HuH-7 (cell line): ENCODE measurements around the gene TTYH1.
"Not testable (repeated sequence)": the region's sequence is repeated elsewhere in the genome, so short reads cannot be mapped to it uniquely, and the experiment has no call there.

Source experiments
- DNase-seq: peaks from one replicate; pipeline ENCODE4 v3.0.0; 2011; ENCODE audit warnings: low spot score

The TTYH1 gene

DNA sequence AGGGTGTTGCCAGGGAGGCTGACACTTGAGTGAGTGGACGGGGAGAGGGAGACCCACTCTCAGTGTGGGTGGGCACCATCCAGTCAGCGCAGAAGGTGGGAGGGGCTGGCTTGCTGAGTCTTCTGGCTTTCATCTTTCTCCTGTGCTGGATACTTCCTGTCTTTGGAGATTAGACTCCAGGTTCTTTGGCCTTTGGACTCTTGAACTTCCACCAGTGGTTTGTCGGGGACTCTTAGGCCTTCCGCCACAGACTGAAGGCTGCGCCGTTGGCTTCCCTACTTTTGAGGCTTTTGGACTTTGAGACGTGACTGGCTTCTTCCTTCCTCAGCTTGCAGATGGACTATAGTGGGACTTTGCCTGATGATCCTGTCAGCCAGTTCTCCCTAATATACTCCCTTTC, 29.5 kb downstream of the TTYH1 start:
- DNase-seq = no peak

DNA sequence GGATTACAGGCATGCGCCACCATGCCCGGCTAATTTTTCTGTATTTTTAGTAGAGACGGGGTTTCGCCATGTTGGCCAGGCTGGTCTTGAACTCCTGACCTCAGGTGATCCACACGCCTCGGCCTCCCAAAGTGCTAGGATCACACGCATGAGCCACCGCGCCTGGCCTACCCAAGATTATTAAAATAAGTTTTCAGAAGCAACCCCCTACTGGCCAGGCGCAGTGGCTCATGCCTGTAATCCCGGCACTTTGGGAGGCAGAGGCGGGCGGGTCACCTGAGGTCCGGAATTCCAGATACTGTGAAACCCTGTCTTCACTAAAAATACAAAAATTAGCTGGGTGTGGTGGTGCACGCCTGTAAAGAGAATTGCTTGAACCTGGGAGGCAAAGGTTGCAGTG, 31.1 kb downstream of the TTYH1 start:
- not testable (repeated sequence) for DNase-seq

DNA sequence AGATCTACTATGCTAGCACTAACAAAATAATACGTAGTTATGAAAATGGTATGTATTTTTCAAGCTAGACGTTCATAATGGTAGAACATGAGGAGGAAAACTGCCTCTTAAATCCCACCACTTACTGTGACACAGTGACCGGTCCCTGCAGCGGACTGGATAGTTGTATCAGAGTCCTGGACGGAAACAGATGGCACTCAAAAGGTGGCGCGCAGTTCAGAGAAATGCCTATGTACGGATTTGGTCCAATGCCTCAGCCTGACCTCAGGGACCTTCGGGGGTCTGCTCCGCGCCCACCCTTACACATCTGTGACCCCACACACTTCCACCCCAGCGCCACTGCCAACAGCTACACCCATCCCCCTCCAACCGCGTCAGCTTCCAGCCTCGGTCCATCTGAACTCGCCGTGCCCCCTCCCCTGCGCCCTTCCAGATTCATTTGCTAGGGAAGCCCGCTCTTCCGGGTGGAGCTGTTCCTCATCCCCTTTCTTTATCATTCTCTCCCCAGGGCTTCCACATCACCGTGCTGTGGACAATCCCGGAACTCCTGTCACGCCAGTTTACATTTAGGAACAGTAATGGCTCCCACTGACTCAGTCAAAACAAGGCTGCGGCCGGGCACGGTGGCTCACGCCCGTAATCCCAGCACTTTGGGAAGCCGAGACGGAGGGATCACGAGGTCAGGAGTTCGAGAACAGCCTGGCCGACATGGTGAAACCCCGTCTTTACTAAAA, 32.9 kb downstream of the TTYH1 start:
- DNase-seq = no peak

DNA sequence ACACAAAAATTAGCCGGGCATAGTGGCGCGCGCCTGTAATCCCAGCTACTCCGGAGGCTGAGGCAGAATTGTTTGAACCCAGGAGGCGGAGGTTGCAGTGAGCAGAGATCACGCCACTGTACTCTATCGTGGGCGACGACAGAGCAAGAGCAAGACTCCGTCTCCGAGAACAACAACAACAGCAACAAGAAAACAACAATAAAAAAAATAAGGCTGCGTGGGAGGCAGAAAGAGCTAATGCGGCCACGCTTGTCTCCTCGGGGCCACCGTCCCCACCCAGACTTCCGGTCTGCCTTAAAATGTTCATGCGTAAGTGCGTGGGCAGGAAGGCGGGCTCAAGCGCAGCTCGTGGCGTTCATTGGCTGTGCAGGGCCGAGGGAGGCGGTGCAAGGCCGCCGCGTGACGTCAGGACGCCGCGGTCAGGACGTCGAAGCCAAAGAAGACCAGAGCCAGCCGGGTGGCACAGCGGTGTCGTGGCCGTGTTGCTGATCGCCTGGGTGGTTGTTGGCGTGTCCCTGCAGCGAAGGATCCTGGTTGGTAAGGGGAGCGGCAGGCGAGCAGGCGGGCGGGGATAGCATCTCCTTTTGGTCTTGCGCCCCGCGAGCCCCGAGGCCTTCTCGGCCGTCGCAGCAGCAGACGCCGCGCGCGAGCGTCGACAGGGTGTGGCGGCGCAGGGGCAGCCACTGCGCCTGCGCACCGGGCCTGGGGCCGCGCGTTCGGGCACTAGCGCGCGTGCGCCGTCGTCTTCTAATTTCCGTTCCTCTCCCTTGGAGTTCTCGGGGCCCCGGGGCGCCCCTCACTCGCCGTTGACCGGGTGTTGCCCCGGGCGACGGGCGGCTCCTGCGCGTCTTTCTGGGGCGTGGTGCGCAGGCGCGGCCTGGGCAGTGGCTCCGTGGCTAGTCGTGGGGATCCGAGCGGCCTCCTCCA, 33.8 kb downstream of the TTYH1 start, which contains the start of gene LENG8:
Gene LENG8, plus strand, starts transcription at position 426 of the 927 bp plus-strand sequence. CDS start 2,146 bp downstream, outside the sequence.
- DNase-seq = peak; percentile 94

DNA sequence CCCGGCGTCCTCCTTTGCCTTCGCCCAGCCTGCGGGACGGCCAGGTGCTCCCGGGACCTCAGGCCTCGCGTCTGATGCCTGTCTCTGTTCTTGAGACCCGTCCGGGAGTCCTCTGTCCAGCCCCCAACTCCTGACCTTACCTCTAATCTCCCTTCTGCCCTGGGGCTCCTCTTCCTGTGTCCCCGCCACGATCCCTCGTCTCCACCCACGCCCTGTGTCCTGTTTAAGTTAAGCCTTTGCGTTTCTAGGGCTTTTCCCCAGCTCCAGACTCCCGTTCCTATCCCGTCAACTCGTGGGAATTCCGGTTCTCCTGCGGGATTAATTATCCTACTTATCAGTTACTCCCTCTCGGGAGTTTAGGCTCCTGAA, 34.4 kb downstream of the TTYH1 start:
- DNase-seq = no peak

DNA sequence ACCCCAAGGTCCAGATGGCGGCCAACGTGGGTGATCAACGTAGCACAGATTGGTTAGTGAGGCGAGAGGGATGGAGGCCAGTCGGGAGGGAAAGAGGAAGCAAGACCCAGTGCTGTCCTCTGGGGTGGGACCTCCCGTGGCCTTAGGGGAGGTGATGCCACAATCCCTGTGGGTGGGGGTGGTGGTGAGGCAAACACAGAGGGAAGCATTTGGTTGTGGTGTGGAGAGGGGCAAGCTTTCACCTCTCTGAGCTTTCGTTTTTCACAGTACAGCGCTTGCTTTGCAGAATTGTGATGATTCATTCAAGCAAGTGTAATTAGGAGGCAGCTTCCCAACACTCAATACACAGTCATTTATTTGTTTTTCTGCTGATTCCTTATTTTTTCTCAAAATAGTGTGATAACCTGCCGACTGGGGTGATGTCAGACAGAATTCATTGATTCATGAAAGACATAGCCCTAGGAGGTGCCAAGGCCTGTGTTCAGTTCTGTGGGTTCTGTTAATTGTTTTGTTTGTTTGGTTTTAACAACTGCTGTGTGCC, 36.1 kb downstream of the TTYH1 start:
- no peak for DNase-seq

DNA sequence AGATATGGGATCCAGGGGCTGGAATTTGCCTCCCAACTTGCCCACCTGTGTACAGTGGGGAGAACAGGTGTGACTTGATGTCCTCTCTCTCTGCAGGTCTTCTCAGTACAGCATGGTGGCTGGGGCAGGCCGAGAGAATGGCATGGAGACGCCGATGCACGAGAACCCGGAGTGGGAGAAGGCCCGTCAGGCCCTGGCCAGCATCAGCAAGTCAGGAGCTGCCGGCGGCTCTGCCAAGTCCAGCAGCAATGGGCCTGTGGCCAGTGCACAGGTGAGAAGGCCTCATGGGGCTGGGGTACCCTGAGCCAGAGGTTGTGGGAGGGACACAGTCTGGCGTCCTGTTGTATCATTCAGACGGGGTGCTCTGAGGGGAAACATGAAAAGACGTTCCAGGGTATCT, 36.7 kb downstream of the TTYH1 start:
- no peak for DNase-seq

DNA sequence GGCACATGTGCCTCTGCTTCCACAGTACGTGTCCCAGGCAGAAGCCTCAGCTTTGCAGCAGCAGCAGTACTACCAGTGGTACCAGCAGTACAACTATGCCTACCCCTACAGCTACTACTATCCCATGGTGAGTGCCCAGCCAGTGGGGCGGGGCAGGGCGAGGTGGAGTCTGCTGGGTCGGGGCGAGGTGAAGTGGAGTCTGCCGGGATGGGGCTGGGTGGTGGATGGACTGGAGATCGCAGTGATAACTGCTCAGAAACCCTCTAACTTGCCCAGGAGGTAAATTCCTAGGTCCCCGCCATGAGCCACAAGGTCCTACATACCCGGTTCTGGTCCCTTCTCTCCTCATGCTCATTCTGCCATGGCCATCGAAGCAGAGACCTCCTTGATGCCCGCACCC, 37.4 kb downstream of the TTYH1 start:
- no peak for DNase-seq

DNA sequence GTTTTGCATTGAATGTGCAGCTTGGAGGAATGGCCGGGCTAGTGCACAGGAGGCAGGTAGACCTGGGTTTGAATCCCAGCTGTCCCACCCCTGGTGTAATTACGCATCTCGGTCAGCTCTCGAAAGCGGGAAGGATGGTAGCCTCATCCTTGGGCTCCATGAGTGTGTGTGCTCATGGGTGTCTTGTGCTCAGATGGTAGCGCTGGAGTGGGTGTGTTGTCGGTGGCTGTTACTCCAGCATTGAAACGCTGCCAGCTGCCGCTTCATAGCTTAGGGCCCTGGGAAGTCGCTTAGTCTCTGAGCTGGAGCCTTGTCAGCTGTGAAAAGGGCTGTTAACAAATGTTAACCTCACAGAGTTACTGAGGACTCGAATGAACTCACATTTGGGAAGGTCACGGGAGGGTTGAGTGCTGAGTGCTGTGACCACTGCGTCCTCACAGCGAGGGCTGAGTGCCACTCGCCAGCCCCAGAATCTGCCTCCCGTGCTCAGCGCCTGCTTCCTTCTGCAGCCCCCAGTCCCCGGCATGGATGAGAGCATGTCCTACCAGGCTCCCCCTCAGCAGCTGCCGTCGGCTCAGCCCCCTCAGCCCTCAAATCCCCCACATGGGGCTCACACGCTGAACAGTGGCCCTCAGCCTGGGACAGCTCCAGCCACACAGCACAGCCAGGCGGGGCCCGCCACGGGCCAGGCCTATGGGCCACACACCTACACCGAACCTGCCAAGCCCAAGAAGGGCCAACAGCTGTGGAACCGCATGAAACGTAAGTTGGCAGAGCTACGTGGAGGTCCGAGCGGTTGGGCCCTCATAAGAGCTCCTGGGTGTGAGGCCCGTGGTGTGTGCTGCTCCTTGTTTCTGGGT, 38.9 kb downstream of the TTYH1 start:
- DNase-seq = no peak

DNA sequence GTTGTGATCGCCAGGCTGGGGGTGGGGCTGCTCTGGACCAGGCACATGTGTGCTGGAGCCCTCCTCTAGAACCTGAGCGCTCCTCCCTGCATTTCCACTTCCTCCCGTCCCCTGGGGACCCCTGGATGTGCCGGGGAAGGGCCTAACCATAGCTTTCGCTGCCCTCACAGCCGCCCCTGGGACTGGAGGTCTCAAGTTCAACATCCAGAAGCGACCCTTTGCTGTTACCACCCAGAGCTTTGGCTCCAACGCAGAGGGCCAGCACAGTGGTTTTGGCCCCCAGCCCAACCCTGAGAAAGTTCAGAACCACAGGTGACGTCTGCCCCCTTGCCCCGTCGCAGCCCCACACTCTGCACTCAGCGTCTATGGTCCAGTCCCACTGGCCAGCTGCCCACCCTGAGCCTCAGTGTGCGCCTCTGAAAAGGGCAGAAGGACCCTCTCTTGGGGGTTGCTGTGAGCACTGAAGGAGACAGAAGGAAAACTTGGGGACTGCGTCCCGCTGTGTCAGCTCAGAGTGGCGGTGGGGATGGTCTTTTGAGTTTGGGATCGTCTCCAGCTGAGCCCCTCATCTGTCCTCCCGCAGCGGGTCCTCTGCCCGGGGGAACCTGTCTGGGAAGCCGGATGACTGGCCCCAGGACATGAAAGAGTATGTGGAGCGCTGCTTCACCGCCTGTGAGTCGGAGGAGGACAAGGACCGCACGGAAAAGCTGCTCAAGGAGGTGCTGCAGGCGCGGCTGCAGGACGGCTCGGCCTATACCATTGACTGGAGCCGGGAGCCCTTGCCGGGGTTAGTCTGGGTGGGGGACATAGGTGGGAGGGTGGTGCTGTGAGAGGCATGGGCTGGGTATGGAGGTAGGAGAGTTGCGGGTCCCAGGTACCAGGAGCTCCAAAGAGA, 39.8 kb downstream of the TTYH1 start:
- DNase-seq = no peak

DNA sequence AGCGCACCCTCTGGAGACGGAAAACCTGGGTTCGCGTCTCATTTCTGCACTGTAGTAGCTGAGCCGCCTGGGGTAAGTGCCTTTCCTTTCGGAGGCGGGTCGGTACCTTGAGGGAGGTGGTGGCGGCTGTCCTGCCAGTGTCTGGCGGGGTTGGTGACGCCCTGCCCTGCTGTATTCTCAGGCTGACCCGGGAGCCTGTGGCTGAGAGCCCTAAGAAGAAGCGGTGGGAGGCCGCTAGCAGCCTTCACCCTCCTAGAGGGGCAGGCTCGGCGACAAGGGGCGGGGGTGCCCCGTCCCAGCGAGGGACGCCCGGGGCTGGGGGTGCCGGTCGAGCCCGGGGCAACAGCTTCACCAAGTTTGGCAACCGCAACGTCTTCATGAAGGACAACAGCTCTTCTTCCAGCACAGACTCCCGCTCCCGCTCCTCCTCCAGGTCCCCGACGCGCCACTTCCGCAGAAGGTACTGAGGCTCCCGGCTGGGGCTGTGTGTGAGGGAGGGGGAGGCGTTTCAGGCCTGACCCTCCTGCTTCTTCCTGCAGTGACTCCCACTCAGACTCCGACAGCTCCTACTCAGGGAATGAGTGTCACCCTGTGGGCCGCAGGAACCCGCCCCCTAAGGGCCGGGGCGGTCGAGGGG, 40.6 kb downstream of the TTYH1 start:
- DNase-seq = no peak

DNA sequence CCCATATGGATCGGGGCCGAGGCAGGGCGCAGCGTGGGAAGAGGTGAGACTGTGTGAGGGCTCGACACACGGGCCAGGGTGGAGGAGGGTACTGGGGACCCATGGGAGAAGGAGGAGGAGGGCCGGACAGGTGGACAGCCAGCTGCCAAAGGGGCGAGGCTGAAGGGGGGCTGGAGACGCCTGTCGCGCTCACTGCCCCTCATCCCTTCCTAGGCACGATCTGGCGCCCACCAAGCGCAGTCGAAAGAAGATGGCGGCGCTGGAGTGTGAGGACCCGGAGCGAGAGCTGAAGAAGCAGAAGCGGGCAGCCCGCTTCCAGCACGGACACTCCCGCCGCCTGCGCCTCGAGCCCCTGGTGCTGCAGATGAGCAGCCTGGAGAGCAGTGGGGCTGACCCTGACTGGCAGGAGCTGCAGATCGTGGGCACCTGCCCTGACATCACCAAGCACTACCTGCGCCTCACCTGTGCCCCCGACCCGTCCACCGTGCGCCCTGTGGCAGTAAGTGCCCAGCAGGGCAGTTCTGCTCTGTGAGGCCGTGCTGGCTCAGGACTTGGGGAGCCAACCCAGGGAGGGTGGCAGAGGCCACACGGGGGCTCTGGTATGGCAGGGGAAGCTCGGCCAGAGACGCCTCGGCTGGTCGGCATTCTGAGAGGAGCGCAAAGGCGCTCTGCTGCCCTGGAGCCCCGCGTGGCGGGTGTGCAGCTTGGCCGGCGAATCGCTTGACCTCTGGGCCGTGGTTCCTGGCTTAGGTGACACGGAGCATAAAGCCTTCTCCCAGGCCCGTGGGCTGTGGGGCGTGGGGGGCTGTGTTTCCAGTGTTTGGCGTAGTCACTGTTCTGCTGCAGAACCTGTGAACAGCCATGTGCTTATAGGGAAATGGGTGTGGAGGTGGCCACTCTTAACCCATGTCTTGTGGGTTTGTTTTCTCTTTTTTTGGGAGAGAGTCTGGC, 41.4 kb downstream of the TTYH1 start:
- DNase-seq = no peak

DNA sequence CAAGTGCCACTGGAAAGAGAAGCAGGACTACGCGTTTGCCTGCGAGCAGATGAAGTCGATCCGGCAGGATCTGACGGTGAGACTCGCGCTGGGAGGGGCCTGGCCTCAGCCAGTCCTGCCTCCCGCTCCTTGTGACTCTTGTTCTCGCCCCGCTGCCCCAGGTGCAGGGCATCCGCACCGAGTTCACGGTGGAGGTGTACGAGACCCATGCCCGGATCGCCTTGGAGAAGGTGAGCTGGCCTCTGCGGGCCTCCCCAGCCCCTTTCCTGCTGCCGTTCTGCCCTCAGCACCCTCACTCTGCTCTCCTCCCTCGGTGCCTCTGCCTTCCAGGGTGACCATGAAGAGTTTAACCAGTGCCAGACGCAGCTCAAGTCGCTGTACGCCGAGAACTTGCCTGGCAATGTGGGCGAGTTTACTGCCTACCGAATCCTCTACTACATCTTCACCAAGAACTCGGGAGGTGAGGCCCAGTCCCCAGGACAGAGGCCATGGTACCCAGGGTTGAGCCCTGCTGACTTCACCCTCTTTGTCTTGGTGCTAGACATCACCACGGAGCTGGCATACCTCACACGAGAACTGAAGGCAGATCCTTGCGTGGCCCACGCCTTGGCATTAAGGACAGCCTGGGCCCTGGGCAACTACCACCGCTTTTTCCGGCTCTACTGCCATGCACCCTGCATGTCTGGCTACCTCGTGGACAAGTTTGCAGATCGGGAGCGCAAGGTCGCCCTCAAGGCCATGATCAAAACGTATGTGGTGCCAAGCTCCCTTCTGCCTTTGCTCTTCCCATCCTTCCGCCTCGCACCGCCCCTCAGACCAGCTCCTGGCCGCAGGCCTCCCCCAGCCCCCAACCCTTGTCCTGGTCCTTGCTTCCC, 42.7 kb downstream of the TTYH1 start:
- no peak for DNase-seq

DNA sequence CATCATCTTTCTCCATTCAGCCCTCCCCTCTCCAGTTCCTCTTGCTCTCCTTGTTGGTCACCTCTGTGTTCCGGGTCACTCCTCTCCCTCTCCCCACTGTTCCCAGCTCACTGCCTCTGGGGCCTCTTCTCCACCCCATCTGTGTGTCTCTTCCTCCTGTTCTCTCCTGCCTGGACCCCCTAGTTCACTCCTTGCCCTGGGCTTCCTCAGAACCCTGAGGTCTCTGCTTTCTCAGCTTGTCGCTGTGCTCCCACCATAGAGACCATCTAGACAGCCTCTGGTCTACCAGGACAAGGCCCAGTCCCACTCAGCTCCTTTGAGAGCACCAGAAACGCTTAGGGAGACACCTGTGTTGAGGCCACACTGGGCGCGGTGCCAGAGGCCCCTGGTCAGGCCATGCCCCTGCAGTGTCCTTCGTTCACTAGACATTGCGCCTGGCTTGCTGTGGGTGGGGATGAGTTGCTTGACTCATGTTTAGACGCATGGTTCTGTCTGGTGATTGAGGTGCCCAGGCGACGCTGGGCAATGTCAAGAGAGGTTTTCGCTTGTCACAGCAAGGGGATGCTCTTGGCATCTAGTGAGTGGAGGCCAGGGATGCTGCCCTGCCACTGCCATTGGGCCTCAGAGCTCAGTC, 43.5 kb downstream of the TTYH1 start:
- no peak for DNase-seq

DNA sequence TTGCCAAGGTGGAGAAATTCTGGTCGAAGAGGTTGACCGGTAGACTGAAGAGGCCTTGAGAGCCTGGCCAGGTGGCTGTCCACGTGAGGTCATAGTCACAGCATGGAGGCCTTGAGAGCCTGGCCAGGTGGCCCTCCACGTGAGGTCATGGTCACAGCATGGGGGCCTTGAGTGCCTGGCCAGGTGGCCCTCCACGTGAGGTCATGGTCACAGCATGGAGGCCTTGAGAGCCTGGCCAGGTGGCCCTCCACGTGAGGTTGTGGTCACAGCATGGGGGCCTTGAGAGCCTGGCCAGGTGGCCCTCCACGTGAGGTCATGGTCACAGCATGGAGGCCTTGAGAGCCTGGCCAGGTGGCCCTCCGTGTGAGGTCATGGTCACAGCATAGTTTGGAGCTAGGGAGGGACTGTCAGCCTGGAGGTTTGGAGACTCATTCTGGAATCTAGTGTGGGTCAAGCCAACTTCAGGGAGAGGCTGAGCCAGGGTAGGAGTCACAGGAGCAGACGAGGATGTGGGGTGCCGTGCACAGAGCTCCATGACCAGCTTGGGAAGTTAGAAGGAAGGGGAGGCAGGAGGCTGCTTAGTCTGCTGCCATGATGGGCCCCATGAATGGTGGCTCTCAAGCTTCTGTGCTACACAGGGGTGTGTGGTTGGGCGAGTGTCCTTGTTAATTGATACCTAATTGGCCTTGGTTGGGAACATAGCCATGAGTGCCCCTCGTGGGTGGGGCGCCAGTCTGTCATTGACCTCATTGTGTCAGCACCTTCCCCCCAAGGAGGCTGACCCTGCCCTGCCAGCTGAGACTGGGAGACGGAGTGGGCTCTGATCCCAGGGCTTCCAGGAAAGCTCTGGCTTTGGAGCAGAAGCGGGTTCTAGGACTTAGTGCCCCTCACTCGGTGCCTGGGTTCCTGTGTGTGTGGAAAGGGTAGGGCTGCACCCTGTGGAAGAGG, 44.3 kb downstream of the TTYH1 start:
- DNase-seq = no peak

DNA sequence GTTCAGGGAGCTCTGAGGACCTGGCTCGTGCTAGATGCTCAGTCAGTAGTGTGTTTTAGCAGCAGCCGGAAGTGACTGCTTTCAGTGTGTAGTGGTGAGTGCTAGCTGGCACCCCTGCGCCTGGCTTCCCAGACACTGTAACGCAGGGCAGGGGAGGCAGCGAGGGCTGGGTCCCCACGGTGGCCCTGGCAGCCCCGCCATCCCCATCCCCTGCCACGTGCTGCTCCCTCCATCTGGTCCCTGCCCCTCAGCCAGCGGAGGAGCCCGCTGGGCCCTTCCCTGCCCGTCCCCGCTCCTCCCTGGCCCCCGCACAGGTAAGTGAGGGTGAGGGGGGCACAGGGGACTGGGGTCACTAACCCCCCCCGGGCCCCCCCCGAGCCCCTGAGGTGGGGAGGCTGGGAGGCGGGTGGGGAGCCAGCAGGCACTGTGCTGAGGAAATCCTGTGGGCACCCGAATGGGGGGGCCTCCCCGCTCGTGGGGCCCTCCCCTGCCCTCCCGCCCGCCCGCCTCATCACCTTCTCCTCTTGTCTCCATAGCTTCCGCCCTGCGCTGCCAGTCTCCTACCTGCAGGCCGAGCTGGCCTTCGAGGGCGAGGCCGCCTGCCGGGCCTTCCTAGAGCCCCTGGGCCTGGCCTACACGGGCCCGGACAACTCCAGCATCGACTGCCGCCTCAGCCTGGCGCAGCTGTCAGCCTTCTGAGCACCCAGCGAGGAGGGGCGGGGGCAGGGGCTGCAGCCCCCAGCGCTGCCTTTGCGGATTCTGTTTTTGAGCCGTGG, 45.2 kb downstream of the TTYH1 start:
- DNase-seq = no peak
